NT2/D1 (cell line): ENCODE measurements around the gene RCAN1.

ENCODE experiments used
- DNase-seq: peaks from one replicate; pipeline ENCODE4 v3.0.0-alpha.2; 2011; ENCODE audit warnings: low read depth, low spot score
- H3K27me3 ChIP-seq: 2 replicates; pipeline ENCODE4 v1.6.0; 2011; ENCODE audit warnings: mild to moderate bottlenecking; ENCODE audit not compliant: insufficient read length, insufficient read depth
- H3K36me3 ChIP-seq: 2 replicates; pipeline ENCODE4 v1.6.1; 2011; ENCODE audit warnings: mild to moderate bottlenecking, low read length, mixed read lengths; ENCODE audit not compliant: insufficient read depth, insufficient read length
- H3K4me1 ChIP-seq: 2 replicates; pipeline ENCODE4 v1.5.1; 2011; ENCODE audit not compliant: insufficient read depth, insufficient read length
- H3K4me3 ChIP-seq: 2 replicates; pipeline ENCODE4 v1.5.1; 2011; ENCODE audit warnings: low read depth; ENCODE audit not compliant: insufficient read length
- H3K9ac ChIP-seq: 2 replicates; pipeline ENCODE4 v1.6.0; 2011; ENCODE audit warnings: low read depth; ENCODE audit not compliant: insufficient read length
- H3K9me3 ChIP-seq: 2 replicates; pipeline ENCODE4 v1.5.1; 2011; ENCODE audit warnings: mild to moderate bottlenecking, low read length; ENCODE audit not compliant: insufficient read depth
- SUZ12 ChIP-seq: IDR thresholded peaks from 2 replicates; pipeline ENCODE4 v1.6.1; 2011; ENCODE audit not compliant: insufficient read length, insufficient read depth; ENCODE audit errors: extremely low read depth
- YY1 ChIP-seq: IDR thresholded peaks from 2 replicates; pipeline ENCODE4 v1.6.1; 2011; ENCODE audit not compliant: insufficient read length, insufficient read depth
- ZNF274 ChIP-seq: IDR thresholded peaks from 2 replicates; pipeline ENCODE4 v1.6.1; 2011; ENCODE audit warnings: mild to moderate bottlenecking, low read depth, low read length

RCAN1 gene

DNA sequence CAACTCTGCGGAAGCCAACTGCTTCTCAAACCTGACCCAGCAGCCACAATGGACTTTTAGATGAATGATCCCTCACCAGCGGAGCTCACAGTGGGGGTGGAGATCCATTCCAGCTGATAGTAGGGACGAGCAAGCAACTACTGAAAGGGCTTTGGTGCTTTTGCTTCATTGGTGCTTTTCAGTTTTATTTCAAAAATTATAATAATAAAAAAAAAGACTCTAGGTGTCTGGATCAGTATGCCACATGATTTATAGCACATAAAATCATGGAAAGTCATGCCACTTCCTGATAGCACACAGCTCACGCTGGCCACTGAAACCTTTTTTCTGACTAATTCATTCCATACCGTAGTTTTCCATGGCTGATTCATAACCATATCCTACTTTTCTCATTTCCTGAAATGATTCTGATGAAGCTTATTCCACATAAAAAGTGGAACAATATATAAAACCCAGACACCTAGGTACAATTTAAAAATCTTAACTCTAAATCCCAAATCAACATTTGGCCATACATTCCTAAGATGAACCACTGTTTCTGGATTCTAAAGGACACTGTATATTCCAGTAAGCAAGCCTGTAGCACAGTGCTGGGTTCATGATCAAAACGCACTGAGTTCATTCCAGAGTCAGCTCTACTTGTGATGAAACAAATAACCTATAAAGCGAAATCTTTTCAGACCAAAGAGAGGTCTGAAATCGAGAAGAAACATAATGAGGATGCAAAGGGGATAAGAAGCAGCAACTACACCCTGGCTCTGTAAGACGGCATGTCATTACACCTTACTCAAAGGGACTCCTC, 61.6 kb downstream of the RCAN1 start:
- no peak for TF ChIP-seq YY1
- no peak for TF ChIP-seq SUZ12
- TF ChIP-seq ZNF274 = no peak
- DNase-seq = peak; percentile 44

DNA sequence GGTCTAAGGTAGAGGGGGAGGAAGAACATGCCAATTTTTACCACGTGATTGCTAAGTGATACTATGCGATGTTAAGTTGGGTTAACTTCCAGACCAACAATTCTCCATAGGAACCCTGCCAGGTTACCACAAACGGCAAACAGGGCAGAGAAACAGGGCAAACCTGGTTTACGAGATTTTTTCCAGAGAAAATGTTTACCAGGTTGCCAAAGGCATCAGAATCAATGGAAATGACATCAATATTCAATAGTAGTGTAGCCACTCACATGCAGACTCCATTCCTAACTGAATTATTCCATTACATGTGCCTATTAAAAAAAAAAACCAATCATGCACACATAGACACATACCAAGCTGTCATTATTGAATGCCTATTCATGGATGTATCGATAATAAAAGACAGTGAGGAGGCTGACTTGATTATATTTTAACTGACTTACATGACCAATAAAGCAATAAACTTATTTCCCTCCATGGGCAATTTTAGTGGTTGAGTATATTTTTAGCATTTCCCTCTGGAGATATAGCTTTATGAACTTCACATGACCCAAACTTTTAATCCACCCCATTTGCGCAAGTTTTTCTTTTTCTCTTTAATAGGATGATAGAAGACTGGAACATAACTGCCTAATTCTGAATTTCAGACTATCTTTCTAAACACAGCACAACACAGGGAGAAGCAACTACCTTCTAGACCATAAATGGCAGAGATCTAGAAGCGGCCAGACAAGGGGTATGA, 62.4 kb downstream of the RCAN1 start:
- H3K36me3 ChIP-seq = no peaks in the 10 kb centered on the region
- no peak overlapping the region for H3K4me3 ChIP-seq
- no peaks in the 10 kb centered on the region for H3K27me3 ChIP-seq
- H3K9ac ChIP-seq = no peak overlapping the region
- no peak for TF ChIP-seq SUZ12
- TF ChIP-seq ZNF274 = no peak
- no peak for TF ChIP-seq YY1
- peaks cover 13% of the 10 kb centered on the region; the same call in 1 of the 2 replicates for H3K9me3 ChIP-seq
- no peak for DNase-seq
- no peaks in the 10 kb centered on the region for H3K4me1 ChIP-seq

More for the DNA sequence above, 61.6 kb downstream of the RCAN1 start:
- Histone ChIP-seq H3K4me1 (no peaks in the 10 kb centered on the region), H3K9me3 (peaks cover 13% of the 10 kb centered on the region; the same call in 1 of the 2 replicates), H3K9ac (no peak overlapping the region), H3K36me3 (no peaks in the 10 kb centered on the region), H3K27me3 (no peaks in the 10 kb centered on the region), H3K4me3 (no peak overlapping the region)

DNA sequence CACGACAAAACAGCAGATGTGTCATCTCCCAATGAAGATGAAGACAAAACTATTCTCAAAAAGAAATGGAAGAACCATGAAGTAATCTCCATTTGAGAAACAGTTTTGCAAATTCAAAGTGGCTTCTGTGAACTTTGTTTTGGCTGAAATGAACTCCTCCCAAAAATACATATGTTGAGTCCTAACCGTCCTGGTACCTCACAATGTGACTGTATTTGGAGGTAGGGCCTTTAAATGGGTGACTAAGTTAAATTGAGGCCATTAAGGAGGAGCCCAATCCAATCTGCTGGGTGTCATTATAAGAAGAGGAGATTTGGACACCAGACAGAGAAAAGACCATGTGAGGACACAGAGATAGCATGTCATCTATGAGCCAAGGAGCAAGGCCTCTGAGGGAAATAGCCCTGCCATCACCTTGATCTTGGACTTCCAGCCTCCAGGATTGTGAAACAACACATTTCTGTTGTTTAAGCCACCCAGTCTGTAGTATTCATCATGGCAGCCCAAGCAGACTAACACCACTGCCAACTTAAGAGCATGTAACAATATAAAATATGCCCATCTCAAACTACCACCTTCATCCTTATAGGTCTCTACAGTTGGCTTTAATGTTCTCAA, 64.6 kb downstream of the RCAN1 start:
- no peak for DNase-seq
- Histone ChIP-seq H3K4me1 (peaks cover 2% of the 10 kb centered on the region), H3K9me3 (peaks cover 12% of the 10 kb centered on the region; the same call in 1 of the 2 replicates), H3K9ac (no peak overlapping the region), H3K36me3 (no peaks in the 10 kb centered on the region), H3K4me3 (no peak overlapping the region), H3K27me3 (no peaks in the 10 kb centered on the region)
- no peak for TF ChIP-seq ZNF274
- TF ChIP-seq SUZ12 = no peak
- no peak for TF ChIP-seq YY1

DNA sequence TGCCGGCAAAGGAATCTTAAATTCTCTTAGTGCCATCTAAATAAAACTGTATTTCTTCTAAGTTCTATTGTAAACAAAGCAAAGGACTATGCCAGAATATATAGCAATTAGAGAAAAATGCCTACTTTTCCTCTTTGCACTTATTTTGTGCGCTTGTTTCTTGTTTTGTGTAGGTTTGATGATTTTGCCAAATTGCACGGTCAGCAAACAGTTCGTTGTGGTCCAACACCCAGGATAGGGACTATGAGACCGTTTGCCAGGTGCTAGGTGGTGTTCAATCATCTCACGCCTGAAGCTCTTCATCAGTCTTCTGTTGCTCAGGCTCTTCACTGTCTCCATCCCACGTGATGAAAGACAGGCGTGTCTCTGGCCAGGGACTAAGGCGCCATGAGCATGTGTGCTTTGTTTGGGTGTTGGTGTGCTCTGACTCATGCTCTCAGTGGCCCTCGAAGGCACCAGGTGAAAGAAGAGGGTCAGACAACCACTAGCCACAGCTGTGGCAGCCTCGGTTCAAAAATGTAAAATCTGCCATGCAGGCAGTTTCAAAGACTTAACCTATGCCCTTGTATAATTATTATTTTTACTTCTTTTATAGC, 66.0 kb downstream of the RCAN1 start:
- TF ChIP-seq ZNF274 (no peak), YY1 (no peak), SUZ12 (no peak)
- no peaks in the 10 kb centered on the region for H3K36me3 ChIP-seq
- no peak overlapping the region for H3K4me3 ChIP-seq
- no peak for DNase-seq
- H3K9me3 ChIP-seq = peaks cover 7% of the 10 kb centered on the region; the same call in 1 of the 2 replicates
- no peak overlapping the region for H3K9ac ChIP-seq
- peaks cover 8% of the 10 kb centered on the region for H3K4me1 ChIP-seq
- no peaks in the 10 kb centered on the region for H3K27me3 ChIP-seq

DNA sequence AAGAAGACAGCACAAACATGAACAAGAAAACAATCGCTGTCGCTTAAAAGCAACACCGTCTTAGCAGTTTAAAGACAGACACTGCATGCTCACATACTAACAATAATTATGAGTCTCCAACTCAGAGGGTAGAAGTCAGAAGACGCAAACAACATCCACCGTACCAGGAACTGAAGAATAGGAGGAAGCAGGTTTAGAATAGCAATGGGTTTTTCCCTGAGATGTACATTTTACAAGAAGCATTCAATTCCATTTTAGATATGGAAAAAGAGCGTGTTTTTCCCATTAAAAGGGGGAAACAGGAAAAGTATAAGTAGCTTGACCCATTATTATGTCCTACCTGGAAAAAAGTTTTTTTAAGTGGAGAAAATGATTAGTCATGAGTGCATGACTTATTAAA, 68.4 kb downstream of the RCAN1 start:
- peaks cover 8% of the 10 kb centered on the region for H3K4me1 ChIP-seq
- H3K36me3 ChIP-seq = no peaks in the 10 kb centered on the region
- H3K9ac ChIP-seq = no peak overlapping the region
- H3K9me3 ChIP-seq = peaks cover 8% of the 10 kb centered on the region; the same call in 1 of the 2 replicates
- TF ChIP-seq SUZ12 (no peak), YY1 (no peak), ZNF274 (no peak)
- no peak overlapping the region for H3K4me3 ChIP-seq
- DNase-seq = no peak
- H3K27me3 ChIP-seq = no peaks in the 10 kb centered on the region

DNA sequence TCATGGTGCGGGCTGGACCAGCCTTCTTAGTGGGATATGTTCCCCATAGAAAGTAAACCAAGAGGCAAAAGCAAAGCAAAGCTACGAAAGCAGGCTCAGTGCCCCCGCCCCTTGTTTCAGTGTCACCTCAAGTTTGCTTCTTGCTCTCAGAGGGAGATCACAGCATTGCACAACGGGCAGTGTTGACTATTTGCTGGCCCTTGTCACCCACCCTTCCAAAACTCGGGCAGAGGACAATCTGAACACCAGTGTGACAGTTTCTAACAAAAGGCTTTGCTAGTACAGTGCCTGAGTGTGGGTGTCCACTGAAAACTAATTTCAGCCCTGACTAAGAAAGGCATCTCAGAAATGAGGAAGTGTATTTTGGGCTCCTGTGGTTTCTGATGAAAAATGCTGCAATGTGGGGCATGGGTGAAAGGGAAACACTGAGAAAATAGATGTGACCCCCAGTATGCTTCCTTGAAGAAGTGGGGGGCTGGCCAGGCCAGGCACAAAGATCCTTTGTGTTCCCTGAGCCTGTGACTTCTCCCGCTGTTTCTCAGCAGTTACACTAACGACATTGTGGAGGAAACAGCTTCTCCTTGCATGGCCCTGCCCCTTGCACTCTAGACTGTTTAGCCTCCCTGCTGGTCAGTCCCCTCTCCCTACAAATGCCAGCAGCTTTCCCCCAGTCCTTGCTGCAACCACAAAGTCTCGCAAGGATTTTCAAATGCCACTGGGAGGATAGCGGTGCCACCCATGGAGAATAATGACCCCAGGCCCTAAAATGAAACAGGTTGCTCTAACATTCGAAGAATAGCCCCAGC, 69.6 kb downstream of the RCAN1 start:
- Histone ChIP-seq H3K4me1 (peaks cover 8% of the 10 kb centered on the region), H3K4me3 (no peak overlapping the region), H3K9ac (peak overlapping the region; percentile 6), H3K9me3 (peaks cover 8% of the 10 kb centered on the region; the same call in 1 of the 2 replicates), H3K27me3 (no peaks in the 10 kb centered on the region), H3K36me3 (no peaks in the 10 kb centered on the region)
- DNase-seq = peak; percentile 55
- TF ChIP-seq YY1 (peak; percentile 14), ZNF274 (no peak)
